ENCODE data around the gene CRYBA2. TPM values are rescaled to one million over a fixed set of nuclear protein-coding genes. Genes with fewer than 3 reads are reported as not detected.

The CRYBA2 gene
- total RNA-seq, 2 experiments from 2014 or later: not detected

DNA sequence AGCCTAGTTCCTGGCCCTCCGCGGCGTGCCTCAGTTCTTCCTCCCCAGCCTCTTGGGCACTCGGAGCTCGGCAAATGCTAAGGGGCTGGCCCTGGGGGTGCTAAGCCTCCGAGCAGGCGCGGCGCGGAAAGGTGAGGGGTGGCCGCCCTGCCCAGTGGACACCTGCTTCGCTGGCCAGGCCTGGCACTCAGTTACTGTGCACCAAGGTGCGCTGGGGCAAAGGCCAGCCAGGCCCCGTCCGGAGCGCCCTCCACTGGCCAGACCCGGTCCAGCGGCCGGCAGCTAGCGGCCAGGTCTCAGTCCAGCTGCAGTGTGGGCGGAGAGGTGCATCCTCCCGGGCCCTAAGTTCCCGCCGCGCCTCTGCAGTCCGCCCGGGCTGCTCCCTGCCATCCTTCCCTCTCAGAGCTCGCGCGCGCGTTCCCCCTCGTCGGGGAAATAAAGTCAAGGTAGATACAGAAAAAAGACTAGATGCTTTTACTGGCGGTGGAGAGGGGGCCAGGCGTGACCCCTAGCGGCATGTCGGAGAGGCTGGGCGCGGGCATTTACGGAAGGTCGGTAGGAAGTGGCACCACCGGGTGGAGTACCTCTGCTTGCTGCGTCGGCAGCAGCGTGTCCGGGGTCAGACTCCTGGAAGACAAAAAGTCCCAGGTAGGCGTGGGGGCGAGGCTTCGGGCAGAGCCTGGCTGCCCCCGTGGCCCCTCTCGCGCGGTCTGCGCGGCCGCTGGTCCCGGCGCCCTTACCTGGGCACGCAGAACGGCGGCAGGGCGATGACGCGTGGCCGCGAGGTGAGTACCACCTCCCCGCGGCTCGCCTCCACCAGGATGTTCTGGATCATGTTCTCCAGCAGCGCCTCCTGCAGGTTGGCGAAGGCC is 9.4 kb upstream of the CRYBA2 start:
- Mint-ChIP-seq H3K9me3 (ENCODE audit: insufficient read depth) (no peaks in the 10 kb centered on the region), H3K27ac (no peak overlapping the region), H3K4me1 (ENCODE audit: low read depth) (peaks cover 3% of the 10 kb centered on the region), H3K36me3 (ENCODE audit: low read depth) (no peaks in the 10 kb centered on the region), H3K27me3 (ENCODE audit: low read depth) (peaks cover 64% of the 10 kb centered on the region), H3K4me3 (no peak overlapping the region)
- ATAC-seq (peak; percentile 13), DNase-seq (peak; percentile 51)
- POLR2A ChIA-PET: interaction anchor here (0.9 kb wide), 1 partner anchor 145 kb away, joined by 3 read pairs; no protein-coding TSS in a partner anchor
- CTCF ChIA-PET: interaction anchor here (0.7 to 1.5 kb wide), 3 partner anchors 8 to 105 kb away, joined by 4 read pairs; partner anchors contain the start of gene CRYBA2

DNA sequence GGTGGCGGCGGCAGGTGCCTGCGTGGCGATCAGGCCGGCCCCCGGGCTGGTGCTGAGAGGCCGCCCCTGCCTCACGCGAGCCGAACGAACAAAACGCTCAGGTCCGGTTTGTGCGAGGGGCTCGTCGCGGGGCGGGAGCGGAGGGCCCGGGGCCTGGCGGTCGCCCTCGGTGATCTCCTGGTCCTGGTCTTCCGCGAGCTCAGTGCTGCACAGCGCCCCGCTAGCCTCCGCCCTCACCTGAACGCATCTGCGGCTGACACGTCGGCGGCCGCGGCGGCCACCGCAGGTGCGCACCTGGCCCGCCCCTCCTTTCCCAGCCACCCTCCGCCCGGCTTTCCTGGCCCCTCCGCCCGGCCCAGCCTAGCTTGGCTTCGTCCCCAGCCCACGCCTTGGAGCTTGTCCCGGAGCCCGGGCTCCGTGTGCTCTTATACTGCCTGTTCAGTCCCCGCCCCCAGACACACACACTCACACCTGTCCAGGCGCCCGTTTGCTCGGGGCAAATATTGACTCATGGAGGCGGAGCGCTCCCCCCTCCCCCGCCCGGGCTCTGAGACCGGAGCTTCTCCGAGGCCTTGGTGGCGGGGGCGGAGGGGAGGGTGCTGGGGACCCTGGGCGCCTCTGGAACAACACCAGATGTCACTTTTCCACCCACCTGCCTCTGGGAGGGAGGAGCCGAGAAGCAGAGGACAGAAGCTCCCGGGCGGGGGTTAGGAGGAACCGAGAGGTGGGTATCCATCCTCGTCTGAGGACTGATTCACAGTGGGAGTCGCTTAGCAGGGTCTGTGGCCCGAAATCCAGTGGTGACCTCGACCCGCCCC is 8.6 kb upstream of the CRYBA2 start:
- Mint-ChIP-seq H3K9me3 (ENCODE audit: insufficient read depth) (no peaks in the 10 kb centered on the region), H3K4me1 (ENCODE audit: low read depth) (peaks cover 3% of the 10 kb centered on the region), H3K27ac (no peak overlapping the region), H3K36me3 (ENCODE audit: low read depth) (no peaks in the 10 kb centered on the region), H3K4me3 (no peak overlapping the region), H3K27me3 (ENCODE audit: low read depth) (peaks cover 65% of the 10 kb centered on the region)
- ATAC-seq (no peak), DNase-seq (no peak)
- ChIA-PET POLR2A (interaction anchor here (0.9 kb wide), 1 partner anchor 144 kb away, joined by 3 read pairs; no protein-coding TSS in a partner anchor), CTCF (interaction anchor here (0.7 to 1.5 kb wide), 4 partner anchors 9 to 22 kb away, joined by 3 to 4 read pairs (median 4); partner anchors contain the start of gene CRYBA2)

DNA sequence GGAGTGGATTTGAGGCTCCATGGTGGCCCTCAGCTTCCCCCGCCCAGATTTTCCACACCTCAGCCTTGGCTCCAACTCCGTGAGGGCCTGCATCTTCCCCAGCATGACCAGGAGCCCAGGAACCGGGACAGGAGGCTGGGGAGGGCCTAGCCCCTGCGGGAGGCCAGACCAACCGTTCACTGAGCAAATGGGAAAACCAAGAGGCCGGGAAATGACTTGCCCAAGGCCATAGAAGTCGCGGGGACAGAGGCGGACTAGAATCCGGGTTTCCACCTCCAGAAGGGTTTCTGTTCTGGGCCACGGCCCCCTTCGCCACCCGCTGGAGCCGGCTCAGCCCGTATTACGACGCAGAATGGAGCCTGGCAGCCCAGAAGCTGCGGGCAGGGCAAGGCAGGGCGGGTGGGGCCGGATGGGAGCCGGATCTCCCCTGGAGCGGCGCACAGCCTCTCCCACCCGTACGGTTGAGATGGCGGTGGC is 7.9 kb upstream of the CRYBA2 start:
- H3K36me3 Mint-ChIP-seq (ENCODE audit: low read depth): no peaks in the 10 kb centered on the region
- peaks cover 3% of the 10 kb centered on the region for H3K4me1 Mint-ChIP-seq (ENCODE audit: low read depth)
- no peak for ATAC-seq
- no peak for DNase-seq
- no peaks in the 10 kb centered on the region for H3K9me3 Mint-ChIP-seq (ENCODE audit: insufficient read depth)
- ChIA-PET POLR2A (no interaction called here), CTCF (interaction anchor here (0.7 to 1.5 kb wide), 3 partner anchors 10 to 21 kb away, joined by 3 to 4 read pairs (median 4); no protein-coding TSS in a partner anchor)
- peaks cover 69% of the 10 kb centered on the region for H3K27me3 Mint-ChIP-seq (ENCODE audit: low read depth)
- no peak overlapping the region for H3K4me3 Mint-ChIP-seq
- no peak overlapping the region for H3K27ac Mint-ChIP-seq

DNA sequence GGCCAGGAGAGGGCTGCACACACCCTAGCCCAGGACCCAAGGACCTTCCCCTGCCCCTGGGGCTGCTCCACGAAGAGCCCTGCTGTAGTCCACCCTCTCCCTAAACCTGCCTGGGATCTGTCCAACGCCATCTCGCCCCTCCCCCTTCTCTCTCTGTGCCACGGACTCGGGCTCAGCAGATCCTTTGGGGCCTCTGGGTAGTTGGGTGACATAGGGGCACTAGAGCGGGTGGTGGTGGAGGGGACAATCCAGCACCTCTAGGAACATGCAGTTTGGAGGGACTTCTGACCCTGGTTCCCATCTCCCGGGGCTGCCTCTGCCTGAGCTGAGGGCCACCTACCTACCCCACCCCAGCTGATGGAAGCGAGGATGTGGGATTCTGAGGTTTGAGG is 7.3 kb upstream of the CRYBA2 start:
- Mint-ChIP-seq H3K4me3 (no peak overlapping the region), H3K36me3 (ENCODE audit: low read depth) (no peaks in the 10 kb centered on the region), H3K4me1 (ENCODE audit: low read depth) (peaks cover 9% of the 10 kb centered on the region), H3K27ac (no peak overlapping the region), H3K27me3 (ENCODE audit: low read depth) (peaks cover 75% of the 10 kb centered on the region), H3K9me3 (ENCODE audit: insufficient read depth) (no peaks in the 10 kb centered on the region)
- POLR2A ChIA-PET: no interaction called here
- ATAC-seq (no peak), DNase-seq (no peak)
- CTCF ChIA-PET: interaction anchor here (1.4 kb wide), 1 partner anchor 21 kb away, joined by 4 read pairs; no protein-coding TSS in a partner anchor

DNA sequence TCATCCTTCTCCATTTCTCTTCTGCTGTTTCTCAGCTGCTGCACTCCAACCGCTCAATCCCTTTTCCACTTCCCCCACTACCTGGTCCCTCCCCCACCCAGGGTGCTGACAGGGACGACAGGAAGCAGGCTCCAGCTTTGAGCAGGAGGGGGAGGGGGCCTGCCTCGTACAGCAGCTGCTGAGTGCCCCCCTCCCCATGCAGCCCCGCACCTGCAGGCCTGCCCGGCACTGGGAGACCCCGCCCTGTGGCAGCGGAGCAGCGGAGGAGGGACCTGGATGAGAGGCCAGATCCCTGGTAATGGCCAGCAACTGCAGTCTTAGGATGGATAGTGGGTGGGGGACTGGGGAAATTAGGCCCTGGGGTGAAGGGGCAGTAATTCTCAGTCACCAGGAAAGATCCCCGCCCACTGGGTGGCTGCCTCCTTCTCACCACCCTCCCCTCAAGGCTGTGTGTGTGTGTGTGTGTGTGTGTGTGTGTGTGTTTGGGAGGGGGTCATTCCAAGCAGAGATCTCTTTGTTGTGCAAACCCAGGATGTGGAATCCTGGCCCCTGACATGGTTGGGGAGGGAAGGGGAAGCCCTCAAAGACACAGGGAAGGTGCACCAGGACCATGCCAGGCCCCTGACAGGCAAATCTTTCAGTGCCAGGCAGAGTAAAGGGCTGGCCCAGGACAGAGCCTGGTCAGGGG is 6.8 kb upstream of the CRYBA2 start:
- peaks cover 9% of the 10 kb centered on the region for H3K4me1 Mint-ChIP-seq (ENCODE audit: low read depth)
- ATAC-seq (no peak), DNase-seq (no peak)
- no peaks in the 10 kb centered on the region for H3K9me3 Mint-ChIP-seq (ENCODE audit: insufficient read depth)
- CTCF ChIA-PET: interaction anchor here (1.3 kb wide), 2 partner anchors 10 to 19 kb away, joined by 3 read pairs; no protein-coding TSS in a partner anchor
- peaks cover 77% of the 10 kb centered on the region for H3K27me3 Mint-ChIP-seq (ENCODE audit: low read depth)
- no peak overlapping the region for H3K4me3 Mint-ChIP-seq
- no peak overlapping the region for H3K27ac Mint-ChIP-seq
- H3K36me3 Mint-ChIP-seq (ENCODE audit: low read depth): no peaks in the 10 kb centered on the region
- POLR2A ChIA-PET: no interaction called here

DNA sequence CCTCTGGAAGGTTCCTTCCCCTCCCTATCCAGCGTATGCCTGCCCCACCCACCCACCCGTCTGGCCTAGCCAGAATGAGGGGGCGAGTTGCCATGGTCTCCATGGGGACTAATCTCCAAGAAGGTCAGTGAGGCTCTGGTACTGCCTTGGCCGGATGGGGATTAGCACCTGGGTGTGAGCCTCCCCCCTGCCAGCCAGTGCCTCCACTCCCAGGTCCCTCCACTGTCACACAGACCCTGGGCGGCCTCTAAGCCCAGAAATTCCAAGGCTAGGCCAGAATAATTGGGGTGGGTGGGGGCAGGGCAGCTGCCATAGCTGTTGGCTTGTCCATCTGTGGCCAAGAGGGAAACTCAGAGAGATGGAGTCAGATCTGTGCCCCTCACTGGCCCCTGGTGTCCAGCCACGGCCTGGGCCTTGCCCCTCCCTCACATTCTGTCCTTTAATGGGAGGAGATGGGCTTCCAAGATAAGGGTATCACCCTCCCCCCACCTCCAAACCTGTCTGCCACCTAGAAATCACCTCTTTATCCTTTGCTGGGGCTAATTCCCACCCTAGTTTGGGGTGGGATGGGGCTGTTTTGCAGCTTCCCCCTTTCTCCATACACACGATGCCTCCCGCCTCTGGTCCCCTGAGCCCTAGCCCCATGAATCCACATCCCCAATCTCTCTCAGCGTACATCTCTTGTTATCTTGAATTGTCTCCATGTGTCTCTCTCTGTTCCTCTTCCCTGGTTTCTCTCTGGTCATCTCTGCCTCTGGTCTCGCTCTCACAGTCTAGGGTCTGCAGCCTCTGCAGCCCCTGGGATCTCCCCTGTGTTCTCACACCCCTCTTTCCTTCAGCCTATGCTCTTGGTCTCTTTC is 6.0 kb upstream of the CRYBA2 start:
- Mint-ChIP-seq H3K36me3 (ENCODE audit: low read depth) (no peaks in the 10 kb centered on the region), H3K27me3 (ENCODE audit: low read depth) (peaks cover 79% of the 10 kb centered on the region), H3K4me1 (ENCODE audit: low read depth) (peaks cover 9% of the 10 kb centered on the region), H3K4me3 (no peak overlapping the region), H3K9me3 (ENCODE audit: insufficient read depth) (no peaks in the 10 kb centered on the region), H3K27ac (no peak overlapping the region)
- ATAC-seq (no peak), DNase-seq (no peak)
- ChIA-PET POLR2A (no interaction called here), CTCF (interaction anchor here (1.3 kb wide), 2 partner anchors 11 to 19 kb away, joined by 3 read pairs; no protein-coding TSS in a partner anchor)

DNA sequence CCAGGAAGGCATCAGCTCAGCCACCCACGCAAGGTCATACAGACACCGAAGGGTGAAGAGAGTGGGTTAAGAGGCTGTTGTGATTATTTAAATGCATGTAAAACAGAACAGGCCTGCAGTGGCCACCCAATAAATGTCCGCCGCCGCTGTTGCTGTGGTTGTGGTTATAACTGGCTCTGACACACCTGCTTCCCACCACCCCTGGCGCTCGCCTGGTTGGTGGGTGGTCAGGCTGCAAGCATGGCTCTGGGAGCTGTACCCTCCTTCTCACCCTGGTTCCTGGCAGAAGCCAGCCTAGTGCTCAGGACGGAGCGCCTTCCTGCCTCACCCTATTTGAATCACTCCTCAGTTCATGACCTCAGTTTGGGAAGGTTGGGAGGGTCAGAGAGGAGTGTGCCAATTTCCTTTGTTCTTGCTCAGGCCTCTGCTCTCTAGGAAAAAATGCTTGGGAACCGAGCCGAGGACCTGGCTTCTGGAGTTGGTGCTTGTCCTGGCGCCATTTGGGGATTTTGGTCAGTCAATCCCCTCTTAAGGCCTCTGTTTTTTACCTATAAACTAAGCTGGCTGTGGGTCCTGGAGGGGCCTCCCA is 5.3 kb upstream of the CRYBA2 start:
- H3K4me1 Mint-ChIP-seq (ENCODE audit: low read depth): peaks cover 9% of the 10 kb centered on the region
- ATAC-seq (no peak), DNase-seq (no peak)
- no peak overlapping the region for H3K27ac Mint-ChIP-seq
- H3K9me3 Mint-ChIP-seq (ENCODE audit: insufficient read depth): no peaks in the 10 kb centered on the region
- H3K27me3 Mint-ChIP-seq (ENCODE audit: low read depth): peaks cover 79% of the 10 kb centered on the region
- POLR2A ChIA-PET: no interaction called here
- CTCF ChIA-PET: interaction anchor here (1.3 to 4.9 kb wide), 3 partner anchors 12 to 156 kb away, joined by 3 to 58 read pairs (median 3); partner anchors contain the start of gene FEV
- no peaks in the 10 kb centered on the region for H3K36me3 Mint-ChIP-seq (ENCODE audit: low read depth)
- H3K4me3 Mint-ChIP-seq: no peak overlapping the region

DNA sequence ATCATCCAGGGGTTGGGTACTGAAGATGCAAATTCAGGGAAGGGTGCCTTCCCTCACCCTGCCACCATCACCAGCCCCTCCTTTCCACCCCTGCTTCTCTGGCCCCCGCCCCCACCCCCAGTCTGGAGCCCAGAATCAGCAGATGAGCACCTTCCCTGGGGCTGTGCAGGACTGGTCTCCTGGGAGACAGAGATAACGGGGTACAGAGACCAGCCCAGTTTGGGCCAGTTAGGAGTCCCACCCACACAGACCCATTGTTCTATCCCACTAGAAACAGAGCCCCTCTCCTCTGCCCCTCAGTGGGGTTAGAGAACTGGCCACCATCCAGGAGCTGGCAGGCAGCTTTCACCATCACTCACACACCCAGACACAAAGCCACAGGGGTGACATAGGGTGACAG is 4.5 kb upstream of the CRYBA2 start:
- Mint-ChIP-seq H3K9me3 (ENCODE audit: insufficient read depth) (no peaks in the 10 kb centered on the region), H3K36me3 (ENCODE audit: low read depth) (no peaks in the 10 kb centered on the region)
- POLR2A ChIA-PET: no interaction called here

DNA sequence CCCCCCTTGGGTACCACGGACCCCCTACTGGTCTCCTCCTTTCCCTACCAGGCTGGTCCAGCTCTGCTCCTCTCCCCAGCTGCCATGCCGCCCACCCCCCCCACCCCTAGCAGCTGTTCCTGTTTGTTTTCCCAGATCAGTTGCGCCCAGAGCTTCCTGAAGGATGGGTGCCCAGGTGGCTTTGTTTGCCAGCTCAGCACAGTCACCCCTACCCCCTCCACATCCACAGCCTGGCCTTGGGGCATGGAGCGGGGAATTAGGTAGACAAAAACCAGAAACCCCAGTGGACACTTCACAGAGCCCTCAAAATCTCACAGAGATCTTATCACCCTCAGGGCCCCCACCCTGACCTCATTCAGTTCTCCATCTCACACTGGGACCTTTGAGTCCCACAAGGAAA is 3.7 kb upstream of the CRYBA2 start:
- Mint-ChIP-seq H3K4me1 (ENCODE audit: low read depth) (peaks cover 8% of the 10 kb centered on the region), H3K36me3 (ENCODE audit: low read depth) (no peaks in the 10 kb centered on the region), H3K27me3 (ENCODE audit: low read depth) (peaks cover 78% of the 10 kb centered on the region), H3K4me3 (no peak overlapping the region), H3K9me3 (ENCODE audit: insufficient read depth) (no peaks in the 10 kb centered on the region), H3K27ac (no peak overlapping the region)
- ChIA-PET CTCF (interaction anchor here (1.0 to 4.9 kb wide), 6 partner anchors 8 to 215 kb away, joined by 3 to 58 read pairs (median 3); partner anchors contain the start of gene FEV), POLR2A (no interaction called here)
- no peak for ATAC-seq
- no peak for DNase-seq

More for the DNA sequence above, 4.5 kb upstream of the CRYBA2 start:
- DNase-seq (no peak), ATAC-seq (no peak)
- no peak overlapping the region for H3K27ac Mint-ChIP-seq
- H3K27me3 Mint-ChIP-seq (ENCODE audit: low read depth): peaks cover 74% of the 10 kb centered on the region
- H3K4me1 Mint-ChIP-seq (ENCODE audit: low read depth): peaks cover 9% of the 10 kb centered on the region
- CTCF ChIA-PET: interaction anchor here (1.4 to 4.9 kb wide), 2 partner anchors 15 to 157 kb away, joined by 3 to 58 read pairs; partner anchors contain the start of gene FEV
- no peak overlapping the region for H3K4me3 Mint-ChIP-seq

DNA sequence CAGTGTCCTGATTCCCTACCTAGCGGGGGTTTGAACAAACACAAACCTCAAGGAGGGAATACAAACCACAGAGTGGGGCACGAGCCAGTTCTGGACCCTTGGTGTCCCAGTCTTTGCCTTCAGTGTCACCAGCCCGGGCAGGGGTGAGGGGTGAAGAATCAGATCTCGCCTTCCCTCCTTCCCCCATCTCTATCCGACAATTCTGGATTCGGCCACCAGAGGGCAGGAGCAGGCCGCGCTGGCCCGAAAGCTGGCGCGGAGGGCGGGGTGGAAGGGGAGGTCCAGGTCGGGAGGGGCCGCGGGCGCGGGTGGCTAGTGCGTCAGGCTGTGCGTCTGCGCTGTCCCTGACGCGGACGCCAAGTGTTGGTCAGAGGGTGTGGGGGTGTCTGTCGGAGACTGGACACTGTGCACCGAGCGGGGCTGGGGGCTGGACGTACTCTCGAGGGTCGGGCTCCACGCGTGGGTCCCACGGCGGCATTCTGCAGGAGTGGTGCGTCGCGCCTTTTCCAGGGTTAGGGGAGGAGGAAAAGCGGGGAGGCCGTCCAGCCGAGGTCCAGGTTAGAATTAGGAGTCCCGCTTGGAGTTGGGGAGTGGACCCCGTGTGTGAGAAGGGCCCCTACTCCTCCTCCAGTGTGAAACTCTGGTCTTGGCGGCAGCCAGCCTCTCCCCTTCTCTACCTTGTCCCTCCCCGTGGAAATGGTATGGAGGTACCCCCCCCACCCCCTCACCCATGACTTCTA is 2.9 kb upstream of the CRYBA2 start:
- Mint-ChIP-seq H3K27me3 (ENCODE audit: low read depth) (peaks cover 83% of the 10 kb centered on the region), H3K4me1 (ENCODE audit: low read depth) (peaks cover 8% of the 10 kb centered on the region), H3K4me3 (no peak overlapping the region), H3K36me3 (ENCODE audit: low read depth) (no peaks in the 10 kb centered on the region), H3K9me3 (ENCODE audit: insufficient read depth) (no peaks in the 10 kb centered on the region), H3K27ac (no peak overlapping the region)
- DNase-seq (peak; percentile 81), ATAC-seq (peak; percentile 61)
- POLR2A ChIA-PET: no interaction called here
- CTCF ChIA-PET: interaction anchor here (1.0 to 4.9 kb wide), 15 partner anchors 9 to 216 kb away, joined by 3 to 58 read pairs (median 5); partner anchors contain the start of gene FEV
